ENCODE results near the gene CYP4A22.

- TF ChIP-seq TAF1 (IDR thresholded peaks at IDR 0.05; ENCODE audit: low read depth) (no peak), FOXM1 (IDR thresholded peaks at IDR 0.05; ENCODE audit: borderline replicate concordance, low read depth) (no peak), CREB1 (IDR thresholded peaks at IDR 0.05; ENCODE audit: low read depth) (no peak), RAD21 (IDR thresholded peaks at IDR 0.05; ENCODE audit: low read depth) (no peak), ZBTB7A (IDR thresholded peaks at IDR 0.05; ENCODE audit: low read depth) (no peak), REST (IDR thresholded peaks at IDR 0.05; ENCODE audit: low read depth) (no peak), EGR1 (IDR thresholded peaks at IDR 0.05) (no peak), EP300 (IDR thresholded peaks at IDR 0.05; ENCODE audit: borderline replicate concordance) (no peak), CEBPB (IDR thresholded peaks at IDR 0.05) (no peak), YY1 (IDR thresholded peaks at IDR 0.05; ENCODE audit: low read depth) (no peak), USF1 (IDR thresholded peaks at IDR 0.05) (no peak)
These were observed 40.8 kb downstream of the CYP4A22 start for GRCh38 chr1:47178020-47178419.

Data from Ishikawa (cell line).